LNCAP (cell line): ENCODE data around the gene NRCAM.

Experiments
- TF ChIP-seq, protein P1 (sequence below): fragments of 450-650 bp; IDR thresholded peaks from 2 replicates; pipeline ENCODE4 v1.5.1; 2017; ENCODE audit warnings: mild to moderate bottlenecking

The NRCAM gene

DNA sequence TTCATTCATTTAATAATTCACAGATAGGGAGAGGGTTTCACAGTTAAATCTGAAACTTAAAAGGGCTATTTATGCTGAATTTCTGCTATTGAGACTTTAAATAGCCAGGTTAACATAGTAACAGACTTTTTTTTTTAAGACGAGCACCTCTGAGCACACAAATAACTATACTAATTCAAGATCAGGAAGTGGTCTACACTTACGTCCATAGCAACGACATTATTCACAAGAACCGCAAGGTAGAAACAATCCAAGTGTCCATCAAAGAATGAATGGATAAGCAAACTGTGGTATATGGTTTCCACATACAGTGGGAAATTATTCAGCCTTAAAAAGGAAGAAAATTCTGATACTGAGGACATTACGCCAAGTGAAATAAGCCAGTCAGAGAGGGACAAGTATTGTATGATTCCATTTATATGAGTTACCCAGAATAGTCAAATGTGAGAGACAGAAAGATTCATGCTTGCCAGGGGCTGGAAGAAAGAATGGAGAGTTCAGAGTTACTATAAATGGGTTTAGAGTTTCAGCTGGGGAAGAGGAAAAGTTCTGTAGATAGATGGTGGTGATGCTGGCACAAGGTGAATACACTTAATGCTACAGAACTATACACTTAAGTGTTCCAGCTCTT lies 185.7 kb downstream of the NRCAM start:
- TF ChIP-seq, protein P1, sequence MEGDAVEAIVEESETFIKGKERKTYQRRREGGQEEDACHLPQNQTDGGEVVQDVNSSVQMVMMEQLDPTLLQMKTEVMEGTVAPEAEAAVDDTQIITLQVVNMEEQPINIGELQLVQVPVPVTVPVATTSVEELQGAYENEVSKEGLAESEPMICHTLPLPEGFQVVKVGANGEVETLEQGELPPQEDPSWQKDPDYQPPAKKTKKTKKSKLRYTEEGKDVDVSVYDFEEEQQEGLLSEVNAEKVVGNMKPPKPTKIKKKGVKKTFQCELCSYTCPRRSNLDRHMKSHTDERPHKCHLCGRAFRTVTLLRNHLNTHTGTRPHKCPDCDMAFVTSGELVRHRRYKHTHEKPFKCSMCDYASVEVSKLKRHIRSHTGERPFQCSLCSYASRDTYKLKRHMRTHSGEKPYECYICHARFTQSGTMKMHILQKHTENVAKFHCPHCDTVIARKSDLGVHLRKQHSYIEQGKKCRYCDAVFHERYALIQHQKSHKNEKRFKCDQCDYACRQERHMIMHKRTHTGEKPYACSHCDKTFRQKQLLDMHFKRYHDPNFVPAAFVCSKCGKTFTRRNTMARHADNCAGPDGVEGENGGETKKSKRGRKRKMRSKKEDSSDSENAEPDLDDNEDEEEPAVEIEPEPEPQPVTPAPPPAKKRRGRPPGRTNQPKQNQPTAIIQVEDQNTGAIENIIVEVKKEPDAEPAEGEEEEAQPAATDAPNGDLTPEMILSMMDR = no peak

DNA sequence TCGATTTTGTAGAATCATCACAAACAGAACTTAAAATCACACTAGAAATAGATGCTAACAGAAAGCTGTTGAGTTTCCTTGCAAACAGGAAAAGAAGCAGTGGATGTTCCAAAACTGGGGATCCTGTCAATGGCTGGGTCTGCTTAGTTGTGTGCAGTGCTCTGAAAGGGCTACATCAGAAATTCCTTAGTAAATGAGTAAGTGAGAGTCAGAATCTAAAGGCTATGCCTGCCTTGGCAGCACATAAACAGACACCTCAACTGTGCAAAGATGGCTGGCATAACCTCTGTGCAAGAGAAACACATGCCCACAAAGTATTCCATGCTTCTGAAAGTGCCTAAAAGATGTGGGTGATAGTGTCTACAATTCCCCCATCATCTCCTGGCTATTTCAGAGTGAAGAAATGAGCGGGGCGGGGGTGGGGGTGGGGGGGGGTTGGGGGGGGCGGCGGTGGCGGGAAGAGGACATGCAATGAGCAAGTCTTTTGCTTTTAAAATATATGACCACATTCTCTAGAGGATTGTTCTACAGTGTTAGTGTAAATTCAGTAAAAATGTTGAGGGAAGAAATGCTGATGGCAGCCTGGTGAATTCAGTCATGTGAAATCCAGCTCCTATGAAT lies 187.9 kb downstream of the NRCAM start:
- TF ChIP-seq, protein P1 = no peak

DNA sequence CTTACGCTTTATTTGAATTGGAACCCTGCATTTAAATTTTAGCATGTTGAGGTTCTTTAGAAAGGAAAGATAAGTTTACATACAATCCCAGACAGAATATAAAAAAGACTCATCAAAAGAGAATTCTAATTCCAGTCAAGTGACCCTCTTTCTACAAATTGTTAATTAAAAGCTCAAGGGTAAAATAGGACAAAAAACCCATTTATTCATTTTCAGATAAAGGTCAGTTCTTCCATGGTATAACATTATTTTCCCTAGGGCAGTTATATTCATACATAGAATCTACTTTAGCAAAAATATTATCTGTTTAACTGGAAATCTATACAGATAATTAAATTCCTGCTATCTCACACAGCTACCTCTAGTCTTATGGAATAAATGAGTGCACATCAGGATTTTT lies 188.6 kb downstream of the NRCAM start:
- TF ChIP-seq, protein P1 = no peak

DNA sequence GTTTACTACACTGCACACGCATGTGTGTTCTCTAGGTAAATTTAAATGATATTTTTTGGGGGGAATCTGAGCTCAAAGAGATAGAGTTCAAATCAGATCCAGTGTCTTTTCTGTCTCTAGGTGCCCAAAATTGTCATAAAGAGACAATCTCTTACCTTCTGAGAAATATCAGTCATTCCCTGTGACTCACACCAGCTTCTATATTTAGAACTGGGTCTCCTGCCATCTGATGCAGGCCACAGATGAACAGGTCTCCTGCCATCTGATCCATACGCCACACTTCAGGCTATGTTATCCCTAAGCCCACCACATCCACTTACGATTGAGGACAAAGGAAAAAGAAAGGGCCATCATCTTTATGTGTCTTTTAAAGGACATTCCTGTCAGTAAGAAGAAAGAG lies 189.7 kb downstream of the NRCAM start:
- TF ChIP-seq, protein P1 = no peak

DNA sequence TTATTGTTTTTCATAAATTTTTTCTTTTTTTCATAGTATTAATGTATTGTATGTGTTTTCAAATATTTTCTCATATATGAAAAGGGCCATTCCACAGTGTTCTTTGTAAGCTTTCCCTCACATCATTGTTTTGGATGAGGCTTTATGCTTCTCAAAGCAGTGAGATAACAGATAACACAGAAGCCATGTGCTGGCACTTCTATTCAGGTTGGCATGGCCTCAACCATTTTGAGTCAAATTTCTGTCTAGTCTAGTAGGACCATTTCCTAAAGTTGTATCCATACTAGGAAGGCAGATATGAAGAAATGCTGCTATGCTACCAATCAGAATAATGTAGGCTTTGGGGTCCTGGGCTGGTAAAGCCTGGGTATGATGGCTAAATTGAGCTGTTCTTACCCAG lies 190.2 kb downstream of the NRCAM start:
- TF ChIP-seq, protein P1 = no peak

DNA sequence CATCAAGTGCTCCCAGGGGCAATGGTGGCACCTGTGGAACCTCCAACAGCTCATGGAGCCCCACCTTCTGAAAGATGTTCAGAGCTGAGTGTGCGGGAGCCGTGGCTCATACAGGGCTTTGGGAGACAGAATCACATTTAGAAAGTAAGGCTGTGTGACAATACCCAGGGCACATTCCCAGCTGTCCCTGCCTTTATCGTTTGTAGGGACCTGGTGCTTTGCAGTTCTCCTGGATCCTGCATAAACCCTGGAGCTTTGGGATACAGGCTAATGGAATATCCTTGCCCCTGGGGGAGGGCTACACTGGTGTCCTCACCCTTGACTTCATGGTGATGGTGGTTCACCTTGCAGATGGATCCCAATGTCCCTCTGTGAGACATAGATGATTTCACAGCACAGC lies 191.2 kb downstream of the NRCAM start:
- TF ChIP-seq, protein P1 = no peak

DNA sequence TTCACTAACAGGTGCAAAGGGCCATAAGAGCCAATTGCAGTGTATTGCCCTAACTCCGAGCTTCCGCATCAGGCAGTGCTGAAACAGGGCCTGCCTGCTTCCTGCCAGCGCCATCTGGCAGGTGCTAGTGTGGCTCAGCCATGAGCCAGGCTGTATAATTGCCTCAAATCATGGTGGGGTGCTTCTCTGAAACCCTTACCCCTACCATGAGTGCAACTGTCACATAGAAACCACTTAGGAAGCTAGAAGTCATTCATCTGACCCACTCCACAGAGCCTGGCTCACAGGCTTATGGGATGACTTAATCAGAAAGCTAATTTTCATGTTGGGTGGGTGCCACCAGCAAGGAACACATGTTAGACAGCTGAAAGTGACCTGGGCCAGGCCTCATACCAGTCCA lies 192.8 kb downstream of the NRCAM start:
- TF ChIP-seq, protein P1 = no peak
